Memory B cell (primary cell): Measurements from ENCODE around the gene MRPL18.
A peak's percentile ranks its signal among the peaks of the same experiment; 100 is the strongest.
"Not testable (repeated sequence)": the region's sequence is repeated elsewhere in the genome, so short reads cannot be mapped to it uniquely, and the experiment has no call there.

ENCODE experiments used
- ATAC-seq: fragments of 150-1000 bp; cut with Tn5 transposase; 2 replicates; pipeline ENCODE4 v1.10.0; 2021; ENCODE audit warnings: low read depth, mild to moderate bottlenecking, moderate library complexity
- DNase-seq, 2 donors: peaks; one replicate each; pipeline ENCODE4 v3.0.0; 2022; ENCODE audit warnings: low spot score in 2 of 2
- H3K27ac Mint-ChIP-seq: one replicate; pipeline ENCODE4 v1.8.0; 2022; ENCODE audit warnings: mild to moderate bottlenecking, moderate library complexity, mixed read lengths
- H3K27me3 Mint-ChIP-seq: one replicate; pipeline ENCODE4 v1.8.0; 2022; ENCODE audit warnings: mixed read lengths
- H3K36me3 Mint-ChIP-seq: one replicate; pipeline ENCODE4 v1.8.0; 2022; ENCODE audit warnings: mild to moderate bottlenecking, mixed read lengths
- H3K4me1 Mint-ChIP-seq: one replicate; pipeline ENCODE4 v1.8.0; 2022; ENCODE audit warnings: mixed read lengths
- H3K4me3 Mint-ChIP-seq: one replicate; pipeline ENCODE4 v1.8.0; 2022; ENCODE audit warnings: mild to moderate bottlenecking, moderate library complexity, mixed read lengths
- H3K9me3 Mint-ChIP-seq: one replicate; pipeline ENCODE4 v1.8.0; 2022; ENCODE audit warnings: mixed read lengths

MRPL18 gene

GRCh38 chr6:159790149-159790955, at the start of gene MRPL18:
TSS of gene MRPL18 (plus strand) at chr6:159790467. CDS start at chr6:159790588, 121 bp downstream.
- Mint-ChIP-seq H3K4me3 (peak within 1 kb of the TSS; percentile 99), H3K9me3 (no peaks in the 10 kb centered on the region), H3K27ac (peak within 1 kb of the TSS; percentile 92), H3K27me3 (no peaks in the 10 kb centered on the region), H3K4me1 (peaks cover 21% of the 10 kb centered on the region), H3K36me3 (peaks cover 16% of the 10 kb centered on the region)
- DNase-seq (peak; percentile 58 to 77), ATAC-seq (peak; percentile 77)

- H3K4me1 Mint-ChIP-seq, result peaks cover 13% of the 10 kb centered on the region
- no peaks in the 10 kb centered on the region for H3K27me3 Mint-ChIP-seq
- peaks cover 27% of the 10 kb centered on the region for H3K36me3 Mint-ChIP-seq
- H3K4me3 Mint-ChIP-seq, result no peak overlapping the region
- H3K9me3 Mint-ChIP-seq, result no peaks in the 10 kb centered on the region
- DNase-seq (no peak), ATAC-seq (no peak)
- H3K27ac Mint-ChIP-seq, result no peak overlapping the region
Observed at GRCh38 chr6:159742165-159742564, 48.1 kb upstream of the MRPL18 start.

GRCh38 chr6:159745081-159745480, 45.2 kb upstream of the MRPL18 start:
- H3K9me3 Mint-ChIP-seq, result no peaks in the 10 kb centered on the region
- peaks cover 32% of the 10 kb centered on the region for H3K36me3 Mint-ChIP-seq
- H3K27ac Mint-ChIP-seq, result peak overlapping the region; percentile 64
- no peaks in the 10 kb centered on the region for H3K27me3 Mint-ChIP-seq
- no peak for DNase-seq
- peaks cover 7% of the 10 kb centered on the region for H3K4me1 Mint-ChIP-seq
- ATAC-seq, result no peak
- no peak overlapping the region for H3K4me3 Mint-ChIP-seq

- H3K36me3 Mint-ChIP-seq, result peaks cover 30% of the 10 kb centered on the region
- peaks cover 7% of the 10 kb centered on the region for H3K4me1 Mint-ChIP-seq
- no peak overlapping the region for H3K4me3 Mint-ChIP-seq
- H3K27me3 Mint-ChIP-seq, result no peaks in the 10 kb centered on the region
- H3K9me3 Mint-ChIP-seq, result no peaks in the 10 kb centered on the region
- DNase-seq, result no peak
- H3K27ac Mint-ChIP-seq, result no peak overlapping the region
- ATAC-seq, result no peak
Observed at GRCh38 chr6:159746759-159747158, 43.5 kb upstream of the MRPL18 start.

- not testable (repeated sequence) for H3K9me3 Mint-ChIP-seq, H3K27me3 Mint-ChIP-seq, DNase-seq, H3K4me1 Mint-ChIP-seq, H3K27ac Mint-ChIP-seq, ATAC-seq, H3K4me3 Mint-ChIP-seq
- peaks cover 32% of the 10 kb centered on the region for H3K36me3 Mint-ChIP-seq
Observed at GRCh38 chr6:159748127-159748526, 42.1 kb upstream of the MRPL18 start.

- H3K36me3 Mint-ChIP-seq, result peaks cover 21% of the 10 kb centered on the region
- no peaks in the 10 kb centered on the region for H3K4me1 Mint-ChIP-seq
- no peak overlapping the region for H3K4me3 Mint-ChIP-seq
- no peaks in the 10 kb centered on the region for H3K9me3 Mint-ChIP-seq
- no peak for DNase-seq
- no peaks in the 10 kb centered on the region for H3K27me3 Mint-ChIP-seq
- no peak overlapping the region for H3K27ac Mint-ChIP-seq
- no peak for ATAC-seq
Observed at GRCh38 chr6:159751448-159751847, 38.8 kb upstream of the MRPL18 start.

- peak overlapping the region; percentile 24 for H3K27ac Mint-ChIP-seq
- DNase-seq (no peak), ATAC-seq (no peak)
- no peaks in the 10 kb centered on the region for H3K9me3 Mint-ChIP-seq
- H3K4me1 Mint-ChIP-seq, result no peaks in the 10 kb centered on the region
- H3K27me3 Mint-ChIP-seq, result no peaks in the 10 kb centered on the region
- no peak overlapping the region for H3K4me3 Mint-ChIP-seq
- H3K36me3 Mint-ChIP-seq, result peaks cover 23% of the 10 kb centered on the region
Observed at GRCh38 chr6:159753081-159753872, 37.0 kb upstream of the MRPL18 start.

GRCh38 chr6:159754401-159754800, 35.9 kb upstream of the MRPL18 start:
- peaks cover 3% of the 10 kb centered on the region for H3K4me1 Mint-ChIP-seq
- DNase-seq, result no peak
- no peak overlapping the region for H3K4me3 Mint-ChIP-seq
- no peak overlapping the region for H3K27ac Mint-ChIP-seq
- H3K27me3 Mint-ChIP-seq, result no peaks in the 10 kb centered on the region
- no peaks in the 10 kb centered on the region for H3K9me3 Mint-ChIP-seq
- ATAC-seq, result no peak
- peaks cover 25% of the 10 kb centered on the region for H3K36me3 Mint-ChIP-seq

GRCh38 chr6:159754959-159755914, 35.0 kb upstream of the MRPL18 start:
- Mint-ChIP-seq H3K27me3 (no peaks in the 10 kb centered on the region), H3K9me3 (no peaks in the 10 kb centered on the region), H3K4me3 (no peak overlapping the region), H3K4me1 (peaks cover 8% of the 10 kb centered on the region), H3K36me3 (peaks cover 20% of the 10 kb centered on the region), H3K27ac (no peak overlapping the region)
- ATAC-seq, result no peak
- no peak for DNase-seq

GRCh38 chr6:159756508-159756907, 33.8 kb upstream of the MRPL18 start:
- DNase-seq (no peak), ATAC-seq (no peak)
- Mint-ChIP-seq H3K36me3 (peaks cover 20% of the 10 kb centered on the region), H3K4me1 (peaks cover 17% of the 10 kb centered on the region), H3K9me3 (no peaks in the 10 kb centered on the region), H3K4me3 (no peak overlapping the region), H3K27me3 (no peaks in the 10 kb centered on the region), H3K27ac (no peak overlapping the region)

GRCh38 chr6:159758031-159759001, 32.0 kb upstream of the MRPL18 start:
- Mint-ChIP-seq H3K4me1 (peaks cover 24% of the 10 kb centered on the region), H3K4me3 (no peak overlapping the region), H3K36me3 (peaks cover 16% of the 10 kb centered on the region), H3K27ac (peak overlapping the region; percentile 79), H3K27me3 (no peaks in the 10 kb centered on the region), H3K9me3 (no peaks in the 10 kb centered on the region)
- DNase-seq (no peak), ATAC-seq (no peak)

- no peak for DNase-seq
- Mint-ChIP-seq H3K4me1 (peaks cover 24% of the 10 kb centered on the region), H3K4me3 (peak overlapping the region; percentile 7), H3K9me3 (no peaks in the 10 kb centered on the region), H3K27ac (peak overlapping the region; percentile 10), H3K27me3 (no peaks in the 10 kb centered on the region), H3K36me3 (peaks cover 15% of the 10 kb centered on the region)
- no peak for ATAC-seq
Observed at GRCh38 chr6:159759645-159760044, 30.6 kb upstream of the MRPL18 start.

GRCh38 chr6:159760602-159761057, 29.6 kb upstream of the MRPL18 start:
- no peak for DNase-seq
- Mint-ChIP-seq H3K4me3 (peak overlapping the region; percentile 91), H3K36me3 (peaks cover 13% of the 10 kb centered on the region), H3K27me3 (no peaks in the 10 kb centered on the region), H3K27ac (peak overlapping the region; percentile 96), H3K4me1 (peaks cover 24% of the 10 kb centered on the region), H3K9me3 (no peaks in the 10 kb centered on the region)
- ATAC-seq, result no peak
